Liver (tissue), 2 donors: ENCODE results near the gene JMJD4.

Experiments
- TF ChIP-seq, protein P1 (sequence below): fragments of 150-350 bp; IDR thresholded peaks from 2 replicates; pipeline ENCODE4 v1.5.1; 2017; ENCODE audit warnings: improper control_type of control experiment, low read depth, low read length; ENCODE audit not compliant: missing input control
- TF ChIP-seq, protein P2 (sequence below): IDR thresholded peaks from 2 replicates; pipeline ENCODE4 v1.6.1; 2016; ENCODE audit warnings: antibody characterized with exemption, mild to moderate bottlenecking
- donor health status: healthy.

DNA sequence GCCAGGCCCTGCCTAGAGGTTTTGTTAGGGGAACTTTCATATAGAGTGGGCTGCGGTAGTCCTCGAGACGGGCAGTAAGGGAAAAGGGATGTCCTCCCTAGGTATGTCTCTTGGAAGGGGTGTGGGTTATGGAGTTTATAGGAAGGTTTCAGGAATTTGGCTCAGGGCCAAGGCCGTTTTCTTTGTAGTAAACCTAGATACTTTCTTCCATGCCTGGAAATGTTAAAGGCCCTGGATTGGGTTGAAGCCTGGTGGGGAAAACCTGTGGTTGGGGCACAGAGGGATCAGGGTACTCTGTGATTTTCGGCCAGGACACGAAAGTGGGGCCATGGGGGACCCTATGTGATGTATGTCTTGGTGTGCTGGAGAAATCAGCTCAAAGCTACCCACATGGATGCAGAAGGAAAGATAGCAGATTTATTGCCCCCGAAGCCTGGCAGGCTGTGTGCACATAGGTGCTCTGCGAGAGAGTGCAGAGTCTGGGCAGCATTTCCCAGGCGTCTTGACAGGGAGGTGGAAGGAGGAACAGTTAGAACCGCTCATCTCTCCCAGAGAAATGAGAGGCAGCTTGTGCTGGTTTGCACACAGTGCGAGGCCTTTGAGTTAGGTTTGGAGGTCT, 1.8 kb upstream of the JMJD4 start:
- TF ChIP-seq, protein P1, sequence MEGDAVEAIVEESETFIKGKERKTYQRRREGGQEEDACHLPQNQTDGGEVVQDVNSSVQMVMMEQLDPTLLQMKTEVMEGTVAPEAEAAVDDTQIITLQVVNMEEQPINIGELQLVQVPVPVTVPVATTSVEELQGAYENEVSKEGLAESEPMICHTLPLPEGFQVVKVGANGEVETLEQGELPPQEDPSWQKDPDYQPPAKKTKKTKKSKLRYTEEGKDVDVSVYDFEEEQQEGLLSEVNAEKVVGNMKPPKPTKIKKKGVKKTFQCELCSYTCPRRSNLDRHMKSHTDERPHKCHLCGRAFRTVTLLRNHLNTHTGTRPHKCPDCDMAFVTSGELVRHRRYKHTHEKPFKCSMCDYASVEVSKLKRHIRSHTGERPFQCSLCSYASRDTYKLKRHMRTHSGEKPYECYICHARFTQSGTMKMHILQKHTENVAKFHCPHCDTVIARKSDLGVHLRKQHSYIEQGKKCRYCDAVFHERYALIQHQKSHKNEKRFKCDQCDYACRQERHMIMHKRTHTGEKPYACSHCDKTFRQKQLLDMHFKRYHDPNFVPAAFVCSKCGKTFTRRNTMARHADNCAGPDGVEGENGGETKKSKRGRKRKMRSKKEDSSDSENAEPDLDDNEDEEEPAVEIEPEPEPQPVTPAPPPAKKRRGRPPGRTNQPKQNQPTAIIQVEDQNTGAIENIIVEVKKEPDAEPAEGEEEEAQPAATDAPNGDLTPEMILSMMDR = no peak
- TF ChIP-seq, protein P2, sequence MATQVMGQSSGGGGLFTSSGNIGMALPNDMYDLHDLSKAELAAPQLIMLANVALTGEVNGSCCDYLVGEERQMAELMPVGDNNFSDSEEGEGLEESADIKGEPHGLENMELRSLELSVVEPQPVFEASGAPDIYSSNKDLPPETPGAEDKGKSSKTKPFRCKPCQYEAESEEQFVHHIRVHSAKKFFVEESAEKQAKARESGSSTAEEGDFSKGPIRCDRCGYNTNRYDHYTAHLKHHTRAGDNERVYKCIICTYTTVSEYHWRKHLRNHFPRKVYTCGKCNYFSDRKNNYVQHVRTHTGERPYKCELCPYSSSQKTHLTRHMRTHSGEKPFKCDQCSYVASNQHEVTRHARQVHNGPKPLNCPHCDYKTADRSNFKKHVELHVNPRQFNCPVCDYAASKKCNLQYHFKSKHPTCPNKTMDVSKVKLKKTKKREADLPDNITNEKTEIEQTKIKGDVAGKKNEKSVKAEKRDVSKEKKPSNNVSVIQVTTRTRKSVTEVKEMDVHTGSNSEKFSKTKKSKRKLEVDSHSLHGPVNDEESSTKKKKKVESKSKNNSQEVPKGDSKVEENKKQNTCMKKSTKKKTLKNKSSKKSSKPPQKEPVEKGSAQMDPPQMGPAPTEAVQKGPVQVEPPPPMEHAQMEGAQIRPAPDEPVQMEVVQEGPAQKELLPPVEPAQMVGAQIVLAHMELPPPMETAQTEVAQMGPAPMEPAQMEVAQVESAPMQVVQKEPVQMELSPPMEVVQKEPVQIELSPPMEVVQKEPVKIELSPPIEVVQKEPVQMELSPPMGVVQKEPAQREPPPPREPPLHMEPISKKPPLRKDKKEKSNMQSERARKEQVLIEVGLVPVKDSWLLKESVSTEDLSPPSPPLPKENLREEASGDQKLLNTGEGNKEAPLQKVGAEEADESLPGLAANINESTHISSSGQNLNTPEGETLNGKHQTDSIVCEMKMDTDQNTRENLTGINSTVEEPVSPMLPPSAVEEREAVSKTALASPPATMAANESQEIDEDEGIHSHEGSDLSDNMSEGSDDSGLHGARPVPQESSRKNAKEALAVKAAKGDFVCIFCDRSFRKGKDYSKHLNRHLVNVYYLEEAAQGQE = no peak
